ENCODE data around the gene TBC1D12.

DNA sequence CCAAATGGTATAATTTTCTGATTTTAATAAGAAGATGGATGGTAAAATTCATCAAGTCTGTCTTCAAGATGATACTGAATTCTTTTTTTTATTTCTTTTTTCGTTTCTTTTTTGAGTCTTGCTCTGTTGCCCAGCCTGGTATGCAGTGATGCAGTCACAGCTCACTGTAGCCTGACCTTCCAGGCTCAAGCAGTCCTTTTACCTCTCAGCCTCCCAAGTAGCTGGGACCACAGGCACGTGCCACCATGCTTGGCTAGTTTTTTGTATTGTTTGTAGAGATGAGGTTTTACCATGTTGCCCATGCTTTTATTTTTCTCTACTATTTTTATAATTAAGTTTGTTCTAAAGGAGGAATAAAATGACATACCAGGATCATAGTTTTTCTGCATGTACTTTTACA is 91.1 kb downstream of the TBC1D12 start:
- no peak for TF ChIP-seq SIN3A (IDR thresholded peaks at IDR 0.05; ENCODE audit: borderline replicate concordance, insufficient read depth, low read length)
- TF ChIP-seq POLR2AphosphoS5 (IDR thresholded peaks at IDR 0.05; ENCODE audit: low read depth, low read length), result no peak
- TF ChIP-seq REST (IDR thresholded peaks at IDR 0.05; ENCODE audit: insufficient read depth in 1 of 2, low read depth in 2 of 2, low read length in 2 of 2), result no peak

All from PFSK-1 (cell line).